ENCODE results near the gene CAMKMT.

- TF ChIP-seq POLR2A (IDR thresholded peaks at IDR 0.05) (no peak), CTCF (IDR thresholded peaks at IDR 0.05) (no peak)
Measured at GRCh38 chr2:44549099-44549471, 187.3 kb downstream of the CAMKMT start.
